Tibial artery (tissue), 4 donors: ENCODE measurements around the gene PIP5K1B.

Experiments
- DNase-seq, 2 donors: peaks; one replicate each; pipeline ENCODE4 v3.0.0-alpha.2; 2019
- H3K27ac ChIP-seq, 2 donors: fragments of 200-600 bp; sonication (generic) in 1 of 2; 1 replicate in 1 of 2; 2 replicates in 1 of 2; pipeline ENCODE4 v1.5.1; 2018 to 2019; ENCODE audit warnings: mild to moderate bottlenecking in 1 of 2
- H3K27me3 ChIP-seq, 2 donors: fragments of 200-600 bp; sonication (generic) in 1 of 2; one replicate each; pipeline versions ENCODE4 v1.5.1 to v1.6.0; 2016 to 2019
- H3K36me3 ChIP-seq, 3 donors: fragments of 200-600 bp; sonication (generic) in 2 of 3; one replicate each; pipeline ENCODE4 v1.5.1; 2016 to 2019; ENCODE audit warnings: mild to moderate bottlenecking in 2 of 3
- H3K4me1 ChIP-seq, 4 donors: fragments of 200-600 bp; sonication (generic) in 2 of 4; 1 replicate in 3 of 4; 2 replicates in 1 of 4; pipeline ENCODE4 v1.5.1; 2016 to 2019
- H3K4me3 ChIP-seq, 2 donors: fragments of 200-600 bp; sonication (generic) in 1 of 2; 1 replicate in 1 of 2; 2 replicates in 1 of 2; pipeline ENCODE4 v1.5.1; 2018 to 2019; ENCODE audit warnings: mild to moderate bottlenecking in 2 of 2
- H3K9me3 ChIP-seq, 3 donors: fragments of 200-600 bp; sonication (generic) in 1 of 3; one replicate each; pipeline ENCODE4 v1.5.1; 2016 to 2019
- intact Hi-C: fragments of 100-400 bp; cut with DNase I; formaldehyde crosslinking; loops from one replicate; pipeline ENCODE4 v1.15.0; 2023; ENCODE audit warnings: low total_unique reads
- TF ChIP-seq, protein P1 (sequence below), 2 experiments: fragments of 200-600 bp in 1 of 2; fragments of 450-650 bp in 1 of 2; IDR thresholded peaks; one replicate each; pipeline ENCODE4 v1.5.1; 2017 to 2019; ENCODE audit warnings: antibody characterized with exemption in 2 of 2, mild to moderate bottlenecking in 1 of 2, moderate library complexity in 1 of 2

The PIP5K1B gene

DNA sequence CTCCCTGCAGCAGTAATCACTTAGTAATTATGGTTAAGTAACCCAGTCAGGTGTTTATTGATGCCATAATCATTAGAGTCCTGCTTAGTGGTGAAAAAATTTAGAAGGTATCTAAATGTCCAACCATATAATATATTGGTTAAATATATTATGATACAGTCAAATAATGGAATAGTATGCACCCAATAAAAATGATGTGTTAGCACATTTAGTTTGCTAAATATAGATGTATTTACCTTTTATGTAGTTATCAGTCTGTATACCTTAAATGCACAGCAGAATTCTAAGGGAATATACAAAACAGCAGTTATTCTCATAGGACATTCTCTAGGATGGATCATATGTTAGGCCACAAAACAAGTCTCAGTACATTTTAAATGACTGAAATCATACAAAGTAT is 218.4 kb downstream of the PIP5K1B start:
- H3K4me3 ChIP-seq = no peak overlapping the region
- H3K27ac ChIP-seq = no peak overlapping the region
- no peaks in the 10 kb centered on the region for H3K27me3 ChIP-seq
- DNase-seq = no peak
- no peaks in the 10 kb centered on the region for H3K9me3 ChIP-seq
- no peaks in the 10 kb centered on the region for H3K36me3 ChIP-seq
- H3K4me1 ChIP-seq = no peaks in the 10 kb centered on the region
- intact Hi-C loops = no loop called here
- TF ChIP-seq, protein P1, sequence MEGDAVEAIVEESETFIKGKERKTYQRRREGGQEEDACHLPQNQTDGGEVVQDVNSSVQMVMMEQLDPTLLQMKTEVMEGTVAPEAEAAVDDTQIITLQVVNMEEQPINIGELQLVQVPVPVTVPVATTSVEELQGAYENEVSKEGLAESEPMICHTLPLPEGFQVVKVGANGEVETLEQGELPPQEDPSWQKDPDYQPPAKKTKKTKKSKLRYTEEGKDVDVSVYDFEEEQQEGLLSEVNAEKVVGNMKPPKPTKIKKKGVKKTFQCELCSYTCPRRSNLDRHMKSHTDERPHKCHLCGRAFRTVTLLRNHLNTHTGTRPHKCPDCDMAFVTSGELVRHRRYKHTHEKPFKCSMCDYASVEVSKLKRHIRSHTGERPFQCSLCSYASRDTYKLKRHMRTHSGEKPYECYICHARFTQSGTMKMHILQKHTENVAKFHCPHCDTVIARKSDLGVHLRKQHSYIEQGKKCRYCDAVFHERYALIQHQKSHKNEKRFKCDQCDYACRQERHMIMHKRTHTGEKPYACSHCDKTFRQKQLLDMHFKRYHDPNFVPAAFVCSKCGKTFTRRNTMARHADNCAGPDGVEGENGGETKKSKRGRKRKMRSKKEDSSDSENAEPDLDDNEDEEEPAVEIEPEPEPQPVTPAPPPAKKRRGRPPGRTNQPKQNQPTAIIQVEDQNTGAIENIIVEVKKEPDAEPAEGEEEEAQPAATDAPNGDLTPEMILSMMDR (IDR thresholded peaks at IDR 0.05) = no peak

DNA sequence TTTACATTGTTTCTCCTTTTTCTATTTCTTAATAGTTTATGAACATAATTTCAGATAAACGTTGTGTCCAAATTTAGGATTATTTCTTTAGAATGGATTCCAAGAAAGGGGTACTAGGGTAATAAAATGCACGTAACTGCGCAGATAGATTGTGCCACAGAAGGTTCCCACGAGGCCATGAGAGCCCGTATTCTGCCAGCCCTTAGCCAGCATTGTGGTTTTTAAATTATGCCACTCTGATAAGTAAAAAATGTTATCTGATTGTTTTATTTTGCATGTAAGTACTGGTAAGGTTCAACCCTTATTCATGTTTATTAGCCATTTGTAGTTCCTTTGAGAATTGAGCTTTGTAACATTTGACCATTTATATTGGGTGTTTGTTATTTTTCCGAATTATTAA is 220.1 kb downstream of the PIP5K1B start:
- H3K36me3 ChIP-seq = no peaks in the 10 kb centered on the region
- H3K9me3 ChIP-seq = no peaks in the 10 kb centered on the region
- no peaks in the 10 kb centered on the region for H3K4me1 ChIP-seq
- intact Hi-C loops = no loop called here
- no peaks in the 10 kb centered on the region for H3K27me3 ChIP-seq
- no peak overlapping the region for H3K27ac ChIP-seq
- H3K4me3 ChIP-seq = no peak overlapping the region
- TF ChIP-seq, protein P1 (IDR thresholded peaks at IDR 0.05) = no peak
- no peak for DNase-seq

DNA sequence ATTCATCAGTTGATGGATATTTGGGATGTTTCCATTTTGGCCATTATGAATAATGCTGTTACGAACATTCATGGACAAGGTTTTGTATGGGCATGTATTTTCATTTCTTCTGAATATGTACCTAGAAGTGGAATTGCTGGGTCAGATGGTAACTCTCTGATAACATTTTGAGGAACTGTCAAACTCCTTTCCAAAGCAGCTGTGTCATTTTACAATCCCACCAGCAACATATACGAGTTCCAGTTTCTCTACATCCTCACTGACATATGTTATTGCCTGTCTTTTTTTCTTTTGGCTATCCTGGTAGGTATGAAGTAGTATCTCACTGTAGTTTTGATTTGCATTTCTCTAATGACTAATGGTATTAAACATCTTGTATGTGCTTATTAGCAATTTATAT is 222.1 kb downstream of the PIP5K1B start:
- TF ChIP-seq, protein P1 (IDR thresholded peaks at IDR 0.05) = no peak
- Histone ChIP-seq H3K27me3 (no peaks in the 10 kb centered on the region), H3K4me3 (no peak overlapping the region), H3K4me1 (no peaks in the 10 kb centered on the region), H3K27ac (no peak overlapping the region), H3K36me3 (no peaks in the 10 kb centered on the region), H3K9me3 (no peaks in the 10 kb centered on the region)
- no peak for DNase-seq
- intact Hi-C loops = no loop called here

DNA sequence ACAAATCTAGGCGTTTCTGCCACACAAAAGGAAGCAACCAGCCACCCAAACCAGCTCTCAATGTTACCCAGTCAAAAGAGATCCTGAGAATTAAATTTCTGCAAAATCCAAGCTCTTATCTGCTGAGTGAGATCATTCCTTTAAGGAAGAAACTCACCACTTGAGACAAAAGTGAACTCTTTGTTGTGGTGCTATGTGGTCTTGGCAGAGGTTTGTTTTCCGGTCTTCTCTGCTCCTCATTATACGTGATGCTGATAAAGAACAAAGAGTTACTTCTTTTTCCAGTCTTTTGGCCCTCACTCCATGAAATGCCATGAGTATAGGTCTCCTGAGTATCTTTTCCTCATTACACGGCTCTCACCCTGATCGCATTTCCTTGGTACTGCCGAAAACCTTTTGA is 226.8 kb downstream of the PIP5K1B start:
- Histone ChIP-seq H3K4me1 (peaks cover 0 to 13% (median 0%) of the 10 kb centered on the region in 4 donors), H3K36me3 (no peaks in the 10 kb centered on the region), H3K27me3 (no peaks in the 10 kb centered on the region), H3K4me3 (no peak overlapping the region), H3K9me3 (no peaks in the 10 kb centered on the region), H3K27ac (no peak overlapping the region)
- no peak for DNase-seq
- intact Hi-C loops = loop anchor here (10.0 kb wide), 1 partner anchor 77 kb away; no protein-coding TSS in a partner anchor
- TF ChIP-seq, protein P1 (IDR thresholded peaks at IDR 0.05) = no peak

DNA sequence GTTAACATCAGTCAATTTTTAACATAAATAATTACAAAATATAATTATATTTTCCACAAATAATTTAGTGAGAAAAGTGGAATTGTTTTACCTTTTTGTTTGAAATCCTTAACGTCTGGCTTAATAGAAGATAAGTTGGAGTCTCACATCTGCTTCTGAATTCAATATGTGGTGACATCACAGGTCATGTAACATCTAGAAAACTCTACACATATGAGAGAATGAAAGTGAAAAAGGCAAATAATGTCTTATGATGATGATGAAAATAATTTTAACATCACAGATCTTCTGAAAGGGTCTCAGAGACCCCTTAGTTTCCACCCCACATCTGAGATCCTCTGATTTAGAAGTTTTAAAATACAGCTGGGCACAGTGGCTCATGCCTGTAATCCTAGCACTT is 227.4 kb downstream of the PIP5K1B start:
- no peak overlapping the region for H3K27ac ChIP-seq
- H3K9me3 ChIP-seq = no peaks in the 10 kb centered on the region
- no peaks in the 10 kb centered on the region for H3K27me3 ChIP-seq
- no peaks in the 10 kb centered on the region for H3K36me3 ChIP-seq
- no peak overlapping the region for H3K4me3 ChIP-seq
- DNase-seq = no peak
- intact Hi-C loops = loop anchor here (10.0 kb wide), 1 partner anchor 78 kb away; no protein-coding TSS in a partner anchor
- peaks cover 0 to 13% (median 0%) of the 10 kb centered on the region in 4 donors for H3K4me1 ChIP-seq
- TF ChIP-seq, protein P1 (IDR thresholded peaks at IDR 0.05) = no peak
